ENCODE results near the gene C4BPA. TPM values are rescaled to one million over a fixed set of nuclear protein-coding genes. Genes with fewer than 3 reads are reported as not detected.

Gene C4BPA
- total and polyA plus RNA-seq, 10 donors: 0.03 to 1.9 (median 0.45) TPM

DNA sequence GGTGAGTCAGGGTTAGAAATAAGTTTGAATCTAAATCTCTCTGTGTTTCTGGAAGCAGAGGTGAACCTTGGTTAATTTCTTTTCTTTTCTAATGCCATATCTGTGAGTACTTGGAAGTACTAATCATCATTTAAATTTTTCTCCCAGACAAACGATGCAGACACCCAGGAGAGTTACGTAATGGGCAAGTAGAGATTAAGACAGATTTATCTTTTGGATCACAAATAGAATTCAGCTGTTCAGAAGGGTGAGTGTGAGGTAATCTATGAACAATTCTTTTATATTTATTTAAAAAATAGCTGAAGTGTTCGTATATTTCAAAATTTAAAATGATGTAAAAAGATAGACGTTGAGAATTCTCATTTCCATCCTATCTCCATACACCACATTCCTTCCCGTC lies 11.2 kb downstream of the C4BPA start:
- TF ChIP-seq, protein P1, sequence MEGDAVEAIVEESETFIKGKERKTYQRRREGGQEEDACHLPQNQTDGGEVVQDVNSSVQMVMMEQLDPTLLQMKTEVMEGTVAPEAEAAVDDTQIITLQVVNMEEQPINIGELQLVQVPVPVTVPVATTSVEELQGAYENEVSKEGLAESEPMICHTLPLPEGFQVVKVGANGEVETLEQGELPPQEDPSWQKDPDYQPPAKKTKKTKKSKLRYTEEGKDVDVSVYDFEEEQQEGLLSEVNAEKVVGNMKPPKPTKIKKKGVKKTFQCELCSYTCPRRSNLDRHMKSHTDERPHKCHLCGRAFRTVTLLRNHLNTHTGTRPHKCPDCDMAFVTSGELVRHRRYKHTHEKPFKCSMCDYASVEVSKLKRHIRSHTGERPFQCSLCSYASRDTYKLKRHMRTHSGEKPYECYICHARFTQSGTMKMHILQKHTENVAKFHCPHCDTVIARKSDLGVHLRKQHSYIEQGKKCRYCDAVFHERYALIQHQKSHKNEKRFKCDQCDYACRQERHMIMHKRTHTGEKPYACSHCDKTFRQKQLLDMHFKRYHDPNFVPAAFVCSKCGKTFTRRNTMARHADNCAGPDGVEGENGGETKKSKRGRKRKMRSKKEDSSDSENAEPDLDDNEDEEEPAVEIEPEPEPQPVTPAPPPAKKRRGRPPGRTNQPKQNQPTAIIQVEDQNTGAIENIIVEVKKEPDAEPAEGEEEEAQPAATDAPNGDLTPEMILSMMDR (IDR thresholded peaks at IDR 0.05 in 8 of 11, conservative IDR thresholded peaks at IDR 0.05 in 3 of 11): no peak
- TF ChIP-seq POLR2A (IDR thresholded peaks at IDR 0.05) (no peak), POLR2AphosphoS5 (IDR thresholded peaks at IDR 0.05) (no peak)

DNA sequence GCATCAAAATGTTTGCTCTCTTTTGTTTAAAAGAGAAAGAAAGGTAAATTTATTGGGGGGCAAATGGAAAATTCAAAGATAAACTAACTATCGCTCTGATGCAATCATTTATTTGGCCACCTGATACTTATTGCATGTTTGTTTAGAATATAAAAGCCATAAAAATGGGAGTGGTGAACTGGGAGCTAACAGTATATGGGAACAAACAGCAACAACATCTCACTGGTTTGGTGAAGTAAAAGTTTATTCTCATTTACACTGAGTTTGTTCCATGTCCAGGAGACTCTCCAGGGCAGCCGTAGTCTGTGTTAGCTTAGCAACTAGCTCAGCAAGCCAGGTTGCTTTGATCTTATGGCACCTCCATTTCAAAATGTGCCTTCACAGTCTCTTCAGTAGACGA lies 20.4 kb downstream of the C4BPA start:
- H3K27me3 ChIP-seq (replicated peaks in 1 of 7): no peaks in the 10 kb centered on the region
- intact Hi-C loops (cut with DNase I; ENCODE audit: low total_unique reads): no loop called here
- TF ChIP-seq POLR2AphosphoS5 (IDR thresholded peaks at IDR 0.05) (no peak), POLR2A (IDR thresholded peaks at IDR 0.05) (no peak)
- TF ChIP-seq, protein P1 (IDR thresholded peaks at IDR 0.05 in 8 of 11, conservative IDR thresholded peaks at IDR 0.05 in 3 of 11): no peak
- H3K27ac ChIP-seq: no peak overlapping the region
- peaks cover 3 to 34% (median 29%) of the 10 kb centered on the region in 8 donors for H3K9me3 ChIP-seq
- no peak overlapping the region for H3K4me3 ChIP-seq
- no peaks in the 10 kb centered on the region for H3K4me1 ChIP-seq
- WGBS, 5 donors: 89 to 95% (median 90%) methylated on average over 3 of the region's 3 CpGs
- no peak for DNase-seq
- no peaks in the 10 kb centered on the region for H3K36me3 ChIP-seq

More for the DNA sequence above, 11.2 kb downstream of the C4BPA start:
- Histone ChIP-seq H3K4me1 (no peaks in the 10 kb centered on the region), H3K27ac (no peak overlapping the region), H3K27me3 (replicated peaks in 1 of 7) (no peaks in the 10 kb centered on the region), H3K4me3 (no peak overlapping the region), H3K9me3 (no peaks in the 10 kb centered on the region), H3K36me3 (no peaks in the 10 kb centered on the region)
- 83 to 93% (median 87%) methylated on average over 5 of the region's 5 CpGs for WGBS, 5 donors
- intact Hi-C loops (cut with DNase I; ENCODE audit: low total_unique reads): no loop called here
- DNase-seq: no peak

DNA sequence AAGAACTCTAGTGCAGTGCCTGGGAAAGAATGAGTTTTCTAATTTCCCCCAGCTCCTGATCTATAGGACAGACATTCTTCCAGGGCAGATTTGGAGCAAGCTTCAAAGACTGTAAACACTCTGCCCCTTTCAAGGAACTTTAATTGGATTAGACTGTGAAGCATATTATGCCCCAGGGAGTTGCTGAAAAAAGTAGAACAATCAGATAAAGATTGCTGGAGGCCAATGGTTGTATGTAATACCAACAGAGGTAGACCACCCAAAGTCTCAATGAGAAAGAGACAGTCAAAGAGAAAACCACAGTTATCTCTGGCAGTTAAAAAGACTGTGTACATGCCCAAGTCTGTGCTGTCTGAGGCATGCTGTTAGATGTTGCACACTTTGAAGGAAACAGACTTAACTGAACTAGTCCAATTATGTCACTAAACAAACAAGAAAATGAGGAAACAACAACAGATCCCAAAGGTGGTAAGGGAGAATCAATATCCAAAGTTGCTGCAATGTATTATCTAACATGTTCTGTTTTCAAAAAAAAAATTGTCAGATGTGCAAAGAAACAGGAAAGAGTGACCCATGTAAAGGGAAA lies 24.4 kb downstream of the C4BPA start:
- no peak for DNase-seq
- no peaks in the 10 kb centered on the region for H3K27me3 ChIP-seq (replicated peaks in 1 of 7)
- no peak overlapping the region for H3K4me3 ChIP-seq
- TF ChIP-seq, protein P1 (IDR thresholded peaks at IDR 0.05 in 8 of 11, conservative IDR thresholded peaks at IDR 0.05 in 3 of 11): no peak
- TF ChIP-seq POLR2AphosphoS5 (IDR thresholded peaks at IDR 0.05) (no peak), POLR2A (IDR thresholded peaks at IDR 0.05) (no peak)
- no peak overlapping the region for H3K27ac ChIP-seq
- H3K36me3 ChIP-seq: no peaks in the 10 kb centered on the region
- no peaks in the 10 kb centered on the region for H3K4me1 ChIP-seq
- H3K9me3 ChIP-seq: peaks cover 7 to 64% (median 51%) of the 10 kb centered on the region in 8 donors
- intact Hi-C loops (cut with DNase I; ENCODE audit: low total_unique reads): no loop called here

DNA sequence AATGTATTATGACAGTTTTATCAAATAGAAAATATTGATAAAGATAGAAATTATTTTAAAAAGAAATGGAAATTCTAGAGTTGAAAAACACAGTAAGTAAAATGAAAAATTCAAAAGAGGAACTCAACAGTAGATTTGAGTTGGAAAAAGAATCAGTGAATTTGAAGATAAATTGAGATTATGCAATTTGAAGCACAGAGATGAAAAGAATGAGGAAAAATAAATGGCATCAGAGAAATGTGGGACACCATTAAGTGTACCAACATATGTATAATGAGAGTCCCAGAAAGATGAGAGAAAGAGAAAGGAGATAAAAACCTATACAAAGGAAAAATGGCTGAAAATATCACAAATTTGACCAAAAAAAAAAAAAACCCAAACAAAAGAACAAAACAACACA lies 25.0 kb downstream of the C4BPA start:
- no peaks in the 10 kb centered on the region for H3K4me1 ChIP-seq
- no peaks in the 10 kb centered on the region for H3K36me3 ChIP-seq
- H3K4me3 ChIP-seq: no peak overlapping the region
- H3K27ac ChIP-seq: no peak overlapping the region
- no peak for DNase-seq
- no peaks in the 10 kb centered on the region for H3K27me3 ChIP-seq (replicated peaks in 1 of 7)
- TF ChIP-seq, protein P1 (IDR thresholded peaks at IDR 0.05 in 8 of 11, conservative IDR thresholded peaks at IDR 0.05 in 3 of 11): no peak
- no peak for TF ChIP-seq POLR2A (IDR thresholded peaks at IDR 0.05)
- TF ChIP-seq POLR2AphosphoS5 (IDR thresholded peaks at IDR 0.05): no peak
- H3K9me3 ChIP-seq: peaks cover 7 to 64% (median 51%) of the 10 kb centered on the region in 8 donors
- intact Hi-C loops (cut with DNase I; ENCODE audit: low total_unique reads): no loop called here
